CD4-positive, alpha-beta T cell treated with Interleukin-10 for 1 hour (primary cell): ENCODE measurements around the gene PIP5K1C.

Experiments
- DNase-seq: peaks from one replicate; pipeline ENCODE4 v3.0.0-alpha.2; 2020

The PIP5K1C gene

GRCh38 chr19:3721131-3721886 is 21.0 kb upstream of the PIP5K1C start:
- peak; percentile 93 for DNase-seq

GRCh38 chr19:3720349-3720917 is 20.2 kb upstream of the PIP5K1C start:
- no peak for DNase-seq

GRCh38 chr19:3719868-3720267 is 19.6 kb upstream of the PIP5K1C start:
- DNase-seq: no peak

GRCh38 chr19:3716147-3716668 is 15.9 kb upstream of the PIP5K1C start:
- DNase-seq: no peak

- no peak for DNase-seq
Measured at GRCh38 chr19:3712663-3713611, 12.7 kb upstream of the PIP5K1C start.

- DNase-seq: no peak
Measured at GRCh38 chr19:3710265-3710812, 10.1 kb upstream of the PIP5K1C start.

- DNase-seq: no peak
Measured at GRCh38 chr19:3708207-3708931, 8.1 kb upstream of the PIP5K1C start, which contains the start of gene TJP3. TSS of gene TJP3 (plus strand) at chr19:3708384. CDS start at chr19:3728433, 20,049 bp downstream.

GRCh38 chr19:3707868-3708206 is 7.6 kb upstream of the PIP5K1C start:
- DNase-seq: no peak

- DNase-seq: no peak
Measured at GRCh38 chr19:3701200-3701599, 932 bp upstream of the PIP5K1C start.

- no peak for DNase-seq
Measured at GRCh38 chr19:3699741-3700241, 477 bp downstream of the PIP5K1C start.

- DNase-seq: no peak
Measured at GRCh38 chr19:3698974-3699740, 1.1 kb downstream of the PIP5K1C start.

GRCh38 chr19:3698386-3698950 is 1.8 kb downstream of the PIP5K1C start:
- no peak for DNase-seq

- DNase-seq: no peak
Measured at GRCh38 chr19:3697671-3698385, 2.4 kb downstream of the PIP5K1C start.

- no peak for DNase-seq
Measured at GRCh38 chr19:3697094-3697493, 3.2 kb downstream of the PIP5K1C start.

GRCh38 chr19:3696660-3696995 is 3.6 kb downstream of the PIP5K1C start:
- DNase-seq: no peak

- no peak for DNase-seq
Measured at GRCh38 chr19:3695986-3696659, 4.1 kb downstream of the PIP5K1C start.

- DNase-seq: no peak
Measured at GRCh38 chr19:3695124-3695733, 5.0 kb downstream of the PIP5K1C start.

- DNase-seq: no peak
Measured at GRCh38 chr19:3694361-3695123, 5.7 kb downstream of the PIP5K1C start.
